Gastrocnemius medialis (tissue), 4 donors: ENCODE measurements around the gene SH2D4B.

Source experiments
- POLR2A ChIP-seq, 2 donors: fragments of 450-650 bp; IDR thresholded peaks; one replicate each; pipeline ENCODE4 v1.6.1; 2017; ENCODE audit warnings: antibody characterized with exemption in 2 of 2, mild to moderate bottlenecking in 2 of 2, moderate library complexity in 2 of 2
- TF ChIP-seq, protein P1 (sequence below), 5 experiments: fragments of 450-650 bp in 3 of 5; fragments of 200-600 bp in 2 of 5; sonication (generic) in 2 of 5; IDR thresholded peaks in 4 of 5; conservative IDR thresholded peaks in 1 of 5; 1 replicate in 4 of 5; 2 replicates in 1 of 5; pipeline ENCODE4 v1.5.1; 2016 to 2019; ENCODE audit warnings: antibody characterized with exemption in 5 of 5, mild to moderate bottlenecking in 3 of 5, moderate library complexity in 3 of 5

DNA sequence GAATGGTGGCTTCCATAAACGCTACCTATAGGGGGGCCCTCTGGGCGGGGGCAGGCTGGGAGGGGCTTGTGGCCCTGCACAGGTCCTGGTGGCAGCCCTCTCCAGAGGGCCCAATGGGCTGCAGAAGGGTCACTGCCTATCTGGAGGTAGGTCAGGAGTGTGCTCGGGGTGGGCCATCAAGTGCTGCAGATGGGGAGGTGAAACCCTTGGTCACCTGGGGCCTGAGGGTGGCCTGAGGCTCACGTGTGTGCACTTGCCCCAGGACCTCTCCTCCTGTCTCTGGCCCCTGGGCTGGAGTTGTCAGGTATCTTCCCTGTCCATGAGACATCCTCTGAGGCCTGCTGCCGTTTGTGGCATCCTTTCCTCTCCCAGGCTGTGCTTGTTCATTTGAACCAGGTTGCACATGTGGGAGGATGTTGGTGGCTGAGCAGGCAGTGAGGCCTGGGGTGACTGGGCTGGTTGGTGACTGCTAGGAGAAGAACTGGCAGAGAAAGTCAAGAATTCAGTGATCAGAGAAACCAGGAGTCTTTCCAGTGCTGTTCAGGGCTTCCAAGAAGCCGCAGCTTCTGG lies 21.1 kb upstream of the SH2D4B start:
- no peak for TF ChIP-seq POLR2A (IDR thresholded peaks at IDR 0.05)
- TF ChIP-seq, protein P1, sequence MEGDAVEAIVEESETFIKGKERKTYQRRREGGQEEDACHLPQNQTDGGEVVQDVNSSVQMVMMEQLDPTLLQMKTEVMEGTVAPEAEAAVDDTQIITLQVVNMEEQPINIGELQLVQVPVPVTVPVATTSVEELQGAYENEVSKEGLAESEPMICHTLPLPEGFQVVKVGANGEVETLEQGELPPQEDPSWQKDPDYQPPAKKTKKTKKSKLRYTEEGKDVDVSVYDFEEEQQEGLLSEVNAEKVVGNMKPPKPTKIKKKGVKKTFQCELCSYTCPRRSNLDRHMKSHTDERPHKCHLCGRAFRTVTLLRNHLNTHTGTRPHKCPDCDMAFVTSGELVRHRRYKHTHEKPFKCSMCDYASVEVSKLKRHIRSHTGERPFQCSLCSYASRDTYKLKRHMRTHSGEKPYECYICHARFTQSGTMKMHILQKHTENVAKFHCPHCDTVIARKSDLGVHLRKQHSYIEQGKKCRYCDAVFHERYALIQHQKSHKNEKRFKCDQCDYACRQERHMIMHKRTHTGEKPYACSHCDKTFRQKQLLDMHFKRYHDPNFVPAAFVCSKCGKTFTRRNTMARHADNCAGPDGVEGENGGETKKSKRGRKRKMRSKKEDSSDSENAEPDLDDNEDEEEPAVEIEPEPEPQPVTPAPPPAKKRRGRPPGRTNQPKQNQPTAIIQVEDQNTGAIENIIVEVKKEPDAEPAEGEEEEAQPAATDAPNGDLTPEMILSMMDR (IDR thresholded peaks at IDR 0.05 in 4 of 5, conservative IDR thresholded peaks at IDR 0.05 in 1 of 5): no peak
